Measurements from ENCODE around the gene FXYD3.

FXYD3 gene

GRCh38 chr19:35138305-35138892 lies 22.8 kb downstream of the FXYD3 start, which contains the start of gene FXYD1:
Gene FXYD1, plus strand, starts transcription at chr19:35138824. Its CDS starts 1,256 bp downstream, at chr19:35140080.
- peak within 1 kb of the TSS; percentile 62 for H3K4me2 ChIP-seq
- no peak for TF ChIP-seq Cebpa-rat (IDR thresholded peaks at IDR 0.05)
- peaks cover 78% of the 10 kb centered on the region for H3K4me1 ChIP-seq
- H3K27ac ChIP-seq: peak within 1 kb of the TSS; percentile 58
- no peak within 1 kb of the TSS; the same call in 1 of the 2 replicates for H3K9ac ChIP-seq
- H4K20me1 ChIP-seq: no peaks in the 10 kb centered on the region
- no peak within 1 kb of the TSS for H3K4me3 ChIP-seq
- H3K9me3 ChIP-seq: no peaks in the 10 kb centered on the region
- H3K36me3 ChIP-seq: no peaks in the 10 kb centered on the region
- peaks cover 11% of the 10 kb centered on the region; the same call in 1 of the 2 replicates for H3K27me3 ChIP-seq

GRCh38 chr19:35140207-35140961 lies 24.8 kb downstream of the FXYD3 start:
- Histone ChIP-seq H4K20me1 (no peaks in the 10 kb centered on the region), H3K4me1 (peaks cover 94% of the 10 kb centered on the region), H3K27ac (no peak overlapping the region), H3K4me3 (no peak overlapping the region), H3K27me3 (peaks cover 11% of the 10 kb centered on the region; the same call in 1 of the 2 replicates), H3K9me3 (no peaks in the 10 kb centered on the region), H3K4me2 (peak overlapping the region; percentile 59), H3K9ac (no peak overlapping the region), H3K36me3 (no peaks in the 10 kb centered on the region)
- TF ChIP-seq Cebpa-rat (IDR thresholded peaks at IDR 0.05): no peak

- Histone ChIP-seq H3K9me3 (no peaks in the 10 kb centered on the region), H3K4me1 (peaks cover 88% of the 10 kb centered on the region), H4K20me1 (no peaks in the 10 kb centered on the region), H3K27ac (no peak overlapping the region), H3K9ac (no peak overlapping the region), H3K27me3 (peaks cover 11% of the 10 kb centered on the region; the same call in 1 of the 2 replicates), H3K36me3 (no peaks in the 10 kb centered on the region), H3K4me2 (peak overlapping the region; percentile 98), H3K4me3 (peak overlapping the region; percentile 51; the same call in 1 of the 2 replicates)
- no peak for TF ChIP-seq Cebpa-rat (IDR thresholded peaks at IDR 0.05)
Observed at GRCh38 chr19:35140962-35141836, 25.6 kb downstream of the FXYD3 start.

GRCh38 chr19:35141837-35142605 lies 26.4 kb downstream of the FXYD3 start:
- Histone ChIP-seq H4K20me1 (no peaks in the 10 kb centered on the region), H3K27me3 (peaks cover 11% of the 10 kb centered on the region; the same call in 1 of the 2 replicates), H3K9ac (peak overlapping the region; percentile 66), H3K27ac (no peak overlapping the region), H3K4me2 (peak overlapping the region; percentile 98), H3K4me3 (peak overlapping the region; percentile 65), H3K4me1 (peaks cover 82% of the 10 kb centered on the region), H3K9me3 (no peaks in the 10 kb centered on the region), H3K36me3 (no peaks in the 10 kb centered on the region)
- TF ChIP-seq Cebpa-rat (IDR thresholded peaks at IDR 0.05): no peak

GRCh38 chr19:35142606-35143230 lies 27.1 kb downstream of the FXYD3 start:
- H3K9me3 ChIP-seq: no peaks in the 10 kb centered on the region
- peak overlapping the region; percentile 98 for H3K4me2 ChIP-seq
- H3K27me3 ChIP-seq: peaks cover 11% of the 10 kb centered on the region; the same call in 1 of the 2 replicates
- TF ChIP-seq Cebpa-rat (IDR thresholded peaks at IDR 0.05): no peak
- no peaks in the 10 kb centered on the region for H4K20me1 ChIP-seq
- no peak overlapping the region for H3K27ac ChIP-seq
- H3K36me3 ChIP-seq: no peaks in the 10 kb centered on the region
- H3K4me1 ChIP-seq: peaks cover 78% of the 10 kb centered on the region
- H3K4me3 ChIP-seq: peak overlapping the region; percentile 65
- peak overlapping the region; percentile 66 for H3K9ac ChIP-seq

- Histone ChIP-seq H4K20me1 (no peaks in the 10 kb centered on the region), H3K36me3 (no peaks in the 10 kb centered on the region), H3K9ac (peak within 1 kb of the TSS; percentile 66), H3K4me3 (peak within 1 kb of the TSS; percentile 65), H3K4me2 (peak within 1 kb of the TSS; percentile 98), H3K27ac (no peak within 1 kb of the TSS), H3K27me3 (peaks cover 11% of the 10 kb centered on the region; the same call in 1 of the 2 replicates), H3K9me3 (no peaks in the 10 kb centered on the region), H3K4me1 (peaks cover 73% of the 10 kb centered on the region)
- TF ChIP-seq Cebpa-rat (IDR thresholded peaks at IDR 0.05): no peak
Observed at GRCh38 chr19:35143231-35143715, 27.6 kb downstream of the FXYD3 start, which contains the start of gene FXYD7. Gene FXYD7, plus strand, starts transcription at chr19:35143255. Its CDS starts 79 bp downstream, at chr19:35143334.

GRCh38 chr19:35143818-35144217 lies 28.2 kb downstream of the FXYD3 start:
- Histone ChIP-seq H3K4me1 (peaks cover 67% of the 10 kb centered on the region), H3K27ac (no peak overlapping the region), H4K20me1 (no peaks in the 10 kb centered on the region), H3K4me3 (no peak overlapping the region), H3K36me3 (no peaks in the 10 kb centered on the region), H3K27me3 (peaks cover 11% of the 10 kb centered on the region; the same call in 1 of the 2 replicates), H3K9ac (no peak overlapping the region), H3K9me3 (no peaks in the 10 kb centered on the region), H3K4me2 (peak overlapping the region; percentile 96)
- no peak for TF ChIP-seq Cebpa-rat (IDR thresholded peaks at IDR 0.05)

- no peak overlapping the region for H3K4me3 ChIP-seq
- H3K4me2 ChIP-seq: peak overlapping the region; percentile 96
- H3K4me1 ChIP-seq: peaks cover 63% of the 10 kb centered on the region
Observed at GRCh38 chr19:35144259-35144599, 28.6 kb downstream of the FXYD3 start.

More at GRCh38 chr19:35144259-35144599, 28.6 kb downstream of the FXYD3 start:
- Histone ChIP-seq H3K27ac (no peak overlapping the region), H3K27me3 (peaks cover 11% of the 10 kb centered on the region; the same call in 1 of the 2 replicates), H3K36me3 (no peaks in the 10 kb centered on the region), H4K20me1 (no peaks in the 10 kb centered on the region), H3K9ac (no peak overlapping the region), H3K9me3 (no peaks in the 10 kb centered on the region)
- TF ChIP-seq Cebpa-rat (IDR thresholded peaks at IDR 0.05): no peak
